Left lung (tissue), 10 donors: Measurements from ENCODE around the gene PHF12. TPM values are rescaled to one million over a fixed set of nuclear protein-coding genes. Genes with fewer than 3 reads are reported as not detected.

Experiments used
- ATAC-seq: fragments of 200-7000 bp; cut with Tn5 transposase; one replicate; pipeline ENCODE4 v1.9.1; 2020; ENCODE audit warnings: moderate library complexity
- DNase-seq, 4 donors: peaks; one replicate each; pipeline ENCODE4 v3.0.0-alpha.2; 2013 to 2020
- H3K27ac ChIP-seq, 2 donors: fragments of 200-600 bp; sonication (generic) in 1 of 2; one replicate each; pipeline versions ENCODE4 v1.5.0 to v1.8.0; 2020 to 2021
- H3K27me3 ChIP-seq, 2 donors: fragments of 200-600 bp; sonication (generic) in 1 of 2; one replicate each; pipeline versions ENCODE4 v1.5.0 to v1.8.0; 2020 to 2021
- H3K36me3 ChIP-seq, 2 donors: fragments of 200-600 bp; sonication (generic) in 1 of 2; one replicate each; pipeline versions ENCODE4 v1.5.0 to v1.8.0; 2020 to 2021
- H3K4me1 ChIP-seq, 2 donors: fragments of 200-600 bp; one replicate each; pipeline ENCODE4 v1.8.0; 2021
- H3K4me3 ChIP-seq, 2 donors: fragments of 200-600 bp; sonication (generic) in 1 of 2; one replicate each; pipeline versions ENCODE4 v1.5.0 to v1.8.0; 2020 to 2021; ENCODE audit warnings: mild to moderate bottlenecking in 1 of 2
- H3K9me3 ChIP-seq, 2 donors: fragments of 200-600 bp; sonication (generic) in 1 of 2; one replicate each; pipeline versions ENCODE4 v1.5.0 to v1.8.0; 2020 to 2021
- CTCF ChIP-seq, 2 donors: fragments of 200-600 bp; sonication (generic) in 1 of 2; IDR thresholded peaks; one replicate each; pipeline versions ENCODE4 v1.5.0 to v1.8.0; 2021; ENCODE audit warnings: antibody characterized with exemption in 2 of 2
- intact Hi-C, 2 donors: fragments of 100-400 bp; cut with DNase I; formaldehyde crosslinking; loops; one replicate each; pipeline versions ENCODE4 v1.11.2 to v1.14.2; 2022
- polyA plus RNA-seq, 6 donors: library from polyadenylated mRNA; unstranded; fragments of 120-200 nt; gene quantifications; one replicate each; pipeline ENCODE4 v1.2.1, GENCODE V29; 2013; ENCODE audit not compliant: insufficient read length in 6 of 6
- total RNA-seq, 2 donors: library from RNA; stranded (reverse); fragmentation: NEBNext Ultra II Directional; extraction: Animal tissue kit (Norgen Biotek cat#: 25700); gene quantifications; one replicate each; pipeline ENCODE4 v1.2.1, GENCODE V29; 2021
- donor health status: DM: no; HTN: yes; CAD: no.
- donor health status: DM: no; HTN: no; CAD: no.

PHF12 gene
- total and polyA plus RNA-seq, 8 donors: 32.1 to 68.7 (median 56.0) TPM

- H3K4me1 ChIP-seq: peaks cover 0 to 21% of the 10 kb centered on the region in 2 donors
- H3K36me3 ChIP-seq: no peaks in the 10 kb centered on the region
- DNase-seq: no peak
- peak overlapping the region in 1 of 2 donors; percentile 83 for H3K27ac ChIP-seq
- TF ChIP-seq CTCF (IDR thresholded peaks at IDR 0.05): no peak
- intact Hi-C loops: loop anchor here in 1 of 2 donors (5.0 kb wide), 1 partner anchor 145 kb away; no protein-coding TSS in a partner anchor
- H3K4me3 ChIP-seq: no peak overlapping the region
- no peaks in the 10 kb centered on the region for H3K9me3 ChIP-seq
- peaks cover 0 to 22% of the 10 kb centered on the region in 2 donors for H3K27me3 ChIP-seq
- no peak for ATAC-seq
Observed at GRCh38 chr17:28967221-28968135, 16.2 kb upstream of the PHF12 start.

GRCh38 chr17:28963841-28964240 is 12.5 kb upstream of the PHF12 start:
- ATAC-seq (no peak), DNase-seq (peak in 1 of 4 donors; percentile 27)
- no peak for TF ChIP-seq CTCF (IDR thresholded peaks at IDR 0.05)
- H3K4me3 ChIP-seq: no peak overlapping the region
- intact Hi-C loops: no loop called here
- H3K9me3 ChIP-seq: no peaks in the 10 kb centered on the region
- H3K36me3 ChIP-seq: no peaks in the 10 kb centered on the region
- no peak overlapping the region for H3K27ac ChIP-seq
- H3K4me1 ChIP-seq: peaks cover 0 to 16% of the 10 kb centered on the region in 2 donors
- peaks cover 0 to 34% of the 10 kb centered on the region in 2 donors for H3K27me3 ChIP-seq

- intact Hi-C loops: no loop called here
Observed at GRCh38 chr17:28963055-28963611, 11.8 kb upstream of the PHF12 start.

GRCh38 chr17:28961391-28961790 is 10.1 kb upstream of the PHF12 start:
- H3K4me3 ChIP-seq: no peak overlapping the region
- peaks cover 0 to 34% of the 10 kb centered on the region in 2 donors for H3K27me3 ChIP-seq
- ATAC-seq: no peak
- no peak overlapping the region for H3K27ac ChIP-seq
- TF ChIP-seq CTCF (IDR thresholded peaks at IDR 0.05): no peak
- intact Hi-C loops: no loop called here
- no peaks in the 10 kb centered on the region for H3K36me3 ChIP-seq
- DNase-seq: no peak
- no peaks in the 10 kb centered on the region for H3K9me3 ChIP-seq
- H3K4me1 ChIP-seq: no peaks in the 10 kb centered on the region

More at GRCh38 chr17:28963055-28963611, 11.8 kb upstream of the PHF12 start:
- Histone ChIP-seq H3K4me1 (peaks cover 0 to 16% of the 10 kb centered on the region in 2 donors), H3K9me3 (no peaks in the 10 kb centered on the region), H3K27me3 (peaks cover 0 to 34% of the 10 kb centered on the region in 2 donors), H3K27ac (no peak overlapping the region), H3K4me3 (no peak overlapping the region), H3K36me3 (no peaks in the 10 kb centered on the region)
- ATAC-seq: no peak
- TF ChIP-seq CTCF (IDR thresholded peaks at IDR 0.05): no peak
- peak in 1 of 4 donors; percentile 12 for DNase-seq
